HG03571 (cell line): Measurements from ENCODE around the gene PPFIA4.

Experiments used
- ATAC-seq: cut with Tn5 transposase; IDR thresholded peaks from one replicate; pipeline ENCODE4 v1.9.1; 2021; ENCODE audit not compliant: unreplicated experiment

The PPFIA4 gene

GRCh38 chr1:203056012-203056411 is 29.7 kb downstream of the PPFIA4 start:
- ATAC-seq = no peak

- no peak for ATAC-seq
These were observed 30.2 kb downstream of the PPFIA4 start for GRCh38 chr1:203056516-203056915.

GRCh38 chr1:203057911-203058675 is 31.8 kb downstream of the PPFIA4 start:
- ATAC-seq = no peak

GRCh38 chr1:203058676-203058935 is 32.3 kb downstream of the PPFIA4 start:
- ATAC-seq = no peak

GRCh38 chr1:203059485-203059884 is 33.2 kb downstream of the PPFIA4 start:
- ATAC-seq = no peak

GRCh38 chr1:203060115-203060514 is 33.8 kb downstream of the PPFIA4 start:
- no peak for ATAC-seq

GRCh38 chr1:203063287-203063686 is 37.0 kb downstream of the PPFIA4 start:
- ATAC-seq = no peak

GRCh38 chr1:203065191-203065590 is 38.9 kb downstream of the PPFIA4 start:
- no peak for ATAC-seq

GRCh38 chr1:203065986-203066385 is 39.7 kb downstream of the PPFIA4 start:
- ATAC-seq = no peak

- ATAC-seq = no peak
These were observed 40.7 kb downstream of the PPFIA4 start for GRCh38 chr1:203066965-203067364.

GRCh38 chr1:203069030-203069747 is 42.9 kb downstream of the PPFIA4 start:
- ATAC-seq = no peak

- ATAC-seq = no peak
These were observed 45.8 kb downstream of the PPFIA4 start for GRCh38 chr1:203072002-203072602.

GRCh38 chr1:203072911-203073310 is 46.6 kb downstream of the PPFIA4 start:
- ATAC-seq = no peak

GRCh38 chr1:203073469-203073868 is 47.2 kb downstream of the PPFIA4 start:
- ATAC-seq = no peak

GRCh38 chr1:203074610-203075009 is 48.3 kb downstream of the PPFIA4 start:
- ATAC-seq = no peak

GRCh38 chr1:203075236-203076030 is 49.1 kb downstream of the PPFIA4 start:
- ATAC-seq = no peak

GRCh38 chr1:203076031-203076511 is 49.8 kb downstream of the PPFIA4 start:
- no peak for ATAC-seq

- ATAC-seq = no peak
These were observed 51.1 kb downstream of the PPFIA4 start for GRCh38 chr1:203077367-203077766.

- ATAC-seq = no peak
These were observed 51.7 kb downstream of the PPFIA4 start for GRCh38 chr1:203077956-203078355.

GRCh38 chr1:203078478-203078877 is 52.2 kb downstream of the PPFIA4 start:
- no peak for ATAC-seq

GRCh38 chr1:203080456-203080855 is 54.2 kb downstream of the PPFIA4 start:
- no peak for ATAC-seq
